ENCODE data around the gene ADD3. TPM values are rescaled to one million over a fixed set of nuclear protein-coding genes. Genes with fewer than 3 reads are reported as not detected.
A peak's percentile ranks its signal among the peaks of the same experiment; 100 is the strongest.
"Not testable (repeated sequence)": the region's sequence is repeated elsewhere in the genome, so short reads cannot be mapped to it uniquely, and the experiment has no call there.

The ADD3 gene
- total and polyA plus RNA-seq, 7 donors = 4.2 to 26.3 (median 10.4) TPM

DNA sequence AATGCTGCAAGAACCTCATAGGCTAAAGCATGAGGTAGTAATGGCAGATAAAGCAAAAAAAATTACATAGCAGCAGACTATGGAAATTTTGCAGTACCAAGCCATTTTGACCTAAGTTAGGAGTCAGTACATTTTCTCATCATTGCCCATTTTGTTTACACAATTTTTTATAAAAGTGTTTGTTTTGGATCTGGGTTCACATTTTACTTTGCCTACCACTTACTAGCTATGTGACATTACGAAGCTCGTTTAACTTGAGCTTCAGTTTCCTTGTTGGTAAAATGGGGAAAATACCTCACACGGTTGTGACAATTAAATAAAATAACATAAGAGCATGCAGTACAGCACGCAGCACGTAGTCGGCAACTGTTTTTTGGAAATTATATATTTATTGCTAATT, 99.6 kb downstream of the ADD3 start:
- Histone ChIP-seq H3K27ac (no peak overlapping the region), H3K9me3 (no peaks in the 10 kb centered on the region), H3K36me3 (ENCODE audit: insufficient read depth in 1 of 2, low read depth in 1 of 2) (peaks cover 0 to 15% of the 10 kb centered on the region in 2 donors), H3K27me3 (ENCODE audit: insufficient read depth in 3 of 3, low read length in 2 of 3) (no peaks in the 10 kb centered on the region), H3K4me3 (no peak overlapping the region), H3K4me1 (no peaks in the 10 kb centered on the region)
- intact Hi-C loops (cut with DNase I) = no loop called here
- no peak for ATAC-seq
- 95 to 96% (median 96%) methylated on average over 6 of the region's 6 CpGs for WGBS, 3 donors
- DNase-seq = no peak
- no peak for TF ChIP-seq CTCF (IDR thresholded peaks at IDR 0.05)

GRCh38 chr10:110107887-110108286, 100.1 kb downstream of the ADD3 start:
- no peaks in the 10 kb centered on the region for H3K4me1 ChIP-seq
- H3K9me3 ChIP-seq = no peaks in the 10 kb centered on the region
- DNase-seq (no peak), ATAC-seq (no peak)
- H3K36me3 ChIP-seq (ENCODE audit: insufficient read depth in 1 of 2, low read depth in 1 of 2) = peaks cover 0 to 20% of the 10 kb centered on the region in 2 donors
- no peak overlapping the region for H3K27ac ChIP-seq
- TF ChIP-seq CTCF (IDR thresholded peaks at IDR 0.05) = no peak
- H3K27me3 ChIP-seq (ENCODE audit: insufficient read depth in 3 of 3, low read length in 2 of 3) = no peaks in the 10 kb centered on the region
- no peak overlapping the region for H3K4me3 ChIP-seq
- intact Hi-C loops (cut with DNase I) = no loop called here

DNA sequence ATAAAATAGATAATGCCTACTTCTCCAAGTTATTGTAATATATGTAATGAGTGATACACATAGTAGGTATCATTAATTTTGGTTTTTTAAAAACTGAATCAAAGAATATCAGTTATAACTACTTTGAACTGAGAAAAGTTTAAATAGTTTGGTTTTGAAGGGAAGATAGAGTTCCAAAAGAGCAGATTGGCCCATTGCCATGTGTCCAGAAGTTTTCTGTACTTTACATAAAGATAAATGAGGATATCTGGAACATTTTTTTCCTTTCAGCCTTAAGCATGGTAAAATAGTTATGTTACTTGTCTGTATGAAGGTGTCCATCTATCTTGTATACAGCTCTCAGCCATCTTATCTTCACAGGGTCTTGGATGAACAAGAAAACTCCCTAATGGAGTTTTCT, 101.7 kb downstream of the ADD3 start:
- Histone ChIP-seq H3K4me3 (no peak overlapping the region), H3K4me1 (no peaks in the 10 kb centered on the region), H3K27me3 (ENCODE audit: insufficient read depth in 3 of 3, low read length in 2 of 3) (no peaks in the 10 kb centered on the region), H3K9me3 (no peaks in the 10 kb centered on the region), H3K36me3 (ENCODE audit: insufficient read depth in 1 of 2, low read depth in 1 of 2) (peaks cover 0 to 22% of the 10 kb centered on the region in 2 donors), H3K27ac (no peak overlapping the region)
- intact Hi-C loops (cut with DNase I) = no loop called here
- ATAC-seq (no peak), DNase-seq (no peak)
- TF ChIP-seq CTCF (IDR thresholded peaks at IDR 0.05) = no peak

GRCh38 chr10:110110338-110110737, 102.6 kb downstream of the ADD3 start:
- 97 to 99% (median 97%) methylated on average over 3 of the region's 3 CpGs for WGBS, 3 donors
- Histone ChIP-seq H3K4me3 (no peak overlapping the region), H3K4me1 (no peaks in the 10 kb centered on the region), H3K36me3 (ENCODE audit: insufficient read depth in 1 of 2, low read depth in 1 of 2) (peaks cover 0 to 22% of the 10 kb centered on the region in 2 donors), H3K27me3 (ENCODE audit: insufficient read depth in 3 of 3, low read length in 2 of 3) (no peaks in the 10 kb centered on the region), H3K27ac (no peak overlapping the region), H3K9me3 (no peaks in the 10 kb centered on the region)
- intact Hi-C loops (cut with DNase I) = loop anchor here in 1 of 2 donors (10.0 kb wide), 1 partner anchor 226 kb away; no protein-coding TSS in a partner anchor
- ATAC-seq (no peak), DNase-seq (no peak)
- TF ChIP-seq CTCF (IDR thresholded peaks at IDR 0.05) = no peak

- H3K36me3 ChIP-seq (ENCODE audit: insufficient read depth in 1 of 2, low read depth in 1 of 2) = peaks cover 0 to 20% of the 10 kb centered on the region in 2 donors
- ATAC-seq = peak in 2 of 4 donors; percentile 40 to 45
Observed at GRCh38 chr10:110113670-110114337, 106.0 kb downstream of the ADD3 start.

GRCh38 chr10:110114668-110115067, 106.9 kb downstream of the ADD3 start:
- H3K36me3 ChIP-seq (ENCODE audit: insufficient read depth in 1 of 2, low read depth in 1 of 2) = peaks cover 0 to 20% of the 10 kb centered on the region in 2 donors
- not testable (repeated sequence) for H3K9me3 ChIP-seq; ATAC-seq; H3K4me3 ChIP-seq; H3K27ac ChIP-seq; H3K27me3 ChIP-seq (ENCODE audit: insufficient read depth in 3 of 3, low read length in 2 of 3); DNase-seq
- intact Hi-C loops (cut with DNase I) = loop anchor here in 1 of 2 donors (10.0 kb wide), 1 partner anchor 230 kb away; no protein-coding TSS in a partner anchor
- H3K4me1 ChIP-seq = peaks cover 13% of the 10 kb centered on the region
- WGBS, 3 donors = 95 to 99% (median 98%) methylated on average over 2 of the region's 2 CpGs

More at GRCh38 chr10:110113670-110114337, 106.0 kb downstream of the ADD3 start:
- TF ChIP-seq CTCF (IDR thresholded peaks at IDR 0.05) = no peak
- 84 to 89% (median 88%) methylated on average over 4 of the region's 4 CpGs for WGBS, 3 donors
- peaks cover 4% of the 10 kb centered on the region for H3K4me1 ChIP-seq
- intact Hi-C loops (cut with DNase I) = loop anchor here in 1 of 2 donors (10.0 kb wide), 1 partner anchor 229 kb away; no protein-coding TSS in a partner anchor
- no peak overlapping the region for H3K4me3 ChIP-seq
- DNase-seq = no peak
- H3K27me3 ChIP-seq (ENCODE audit: insufficient read depth in 3 of 3, low read length in 2 of 3) = no peaks in the 10 kb centered on the region
- H3K27ac ChIP-seq = no peak overlapping the region
- no peaks in the 10 kb centered on the region for H3K9me3 ChIP-seq

All from psoas muscle (tissue), 8 donors.